PC-9 (cell line): ENCODE results near the gene TTLL5. TPM values are rescaled to one million over a fixed set of nuclear protein-coding genes. Genes with fewer than 3 reads are reported as not detected.

Experiments
- BruUV-seq: library from RNA; stranded (reverse); fragments of 400-500 nt; replicated peaks from 2 replicates; lab custom pipeline; 2021; lab: Mats Ljungman, UMichigan
- CTCF ChIA-PET: fragments of 300-600 bp; sonication (Branson Sonifier 250); formaldehyde crosslinking; loops from one replicate; lab custom pipeline; 2022; ENCODE audit warnings: antibody characterized with exemption; lab: Charles Lee
- POLR2A ChIA-PET: fragments of 300-600 bp; sonication (Branson Sonifier 250); formaldehyde crosslinking; loops from one replicate; lab custom pipeline; 2022; ENCODE audit warnings: antibody characterized with exemption; ENCODE audit not compliant: unreplicated experiment; lab: Charles Lee
- DNase-seq, 2 experiments: peaks; one replicate each; pipeline versions ENCODE4 v3.0.0 to v3.0.0-alpha.2; 2015 to 2022; ENCODE audit warnings: mixed read lengths in 1 of 2
- H2AFZ ChIP-seq: fragments of 200-600 bp; sonication (generic); 2 replicates; pipeline ENCODE4 v1.8.1; 2017; ENCODE audit warnings: antibody characterized with exemption
- H3F3A ChIP-seq: fragments of 200-600 bp; sonication (generic); 2 replicates; pipeline ENCODE4 v1.8.1; 2017; ENCODE audit warnings: antibody characterized with exemption, mild to moderate bottlenecking, low read depth; ENCODE audit not compliant: insufficient read depth
- H3K27ac ChIP-seq: fragments of 200-600 bp; sonication (generic); 2 replicates; pipeline ENCODE4 v1.6.1; 2016; ENCODE audit warnings: mixed run types
- H3K27me3 ChIP-seq: fragments of 200-600 bp; sonication (generic); 2 replicates; pipeline ENCODE4 v1.6.1; 2016; ENCODE audit warnings: low read depth, mixed run types; ENCODE audit not compliant: insufficient read depth
- H3K36me3 ChIP-seq: fragments of 200-600 bp; sonication (generic); 2 replicates; pipeline ENCODE4 v1.6.1; 2016; ENCODE audit warnings: low read depth, mixed run types
- H3K4me1 ChIP-seq: fragments of 200-600 bp; sonication (generic); replicated peaks from 2 replicates; pipeline ENCODE4 v1.6.1; 2016; ENCODE audit warnings: mixed run types; ENCODE audit not compliant: insufficient read depth
- H3K4me2 ChIP-seq: fragments of 200-600 bp; sonication (generic); 2 replicates; pipeline ENCODE4 v1.6.1; 2017; ENCODE audit warnings: mixed run types
- H3K4me3 ChIP-seq: fragments of 200-600 bp; sonication (generic); 2 replicates; pipeline ENCODE4 v1.6.1; 2016; ENCODE audit warnings: mixed run types
- H3K79me2 ChIP-seq: fragments of 200-600 bp; sonication (generic); 2 replicates; pipeline ENCODE4 v1.6.1; 2017; ENCODE audit warnings: low read depth, mixed run types
- H3K9me2 ChIP-seq: fragments of 200-600 bp; sonication (generic); 2 replicates; pipeline ENCODE4 v1.8.1; 2017; ENCODE audit warnings: mild to moderate bottlenecking; ENCODE audit not compliant: insufficient read depth
- H3K9me3 ChIP-seq: fragments of 200-600 bp; sonication (generic); 2 replicates; pipeline ENCODE4 v1.8.1; 2016; ENCODE audit warnings: low read depth; ENCODE audit not compliant: insufficient read depth
- H4K20me1 ChIP-seq: fragments of 200-600 bp; sonication (generic); 2 replicates; pipeline ENCODE4 v1.8.1; 2017; ENCODE audit not compliant: insufficient read depth
- CTCF ChIP-seq: fragments of 200-600 bp; sonication (generic); conservative IDR thresholded peaks from 2 replicates; pipeline ENCODE4 v1.6.1; 2017; ENCODE audit warnings: mixed run types, antibody characterized with exemption, mild to moderate bottlenecking, moderate library complexity
- EZH2 ChIP-seq: fragments of 200-600 bp; sonication (generic); IDR thresholded peaks from 2 replicates; pipeline ENCODE4 v1.8.0; 2017; ENCODE audit warnings: antibody characterized with exemption, low read depth
- intact Hi-C: fragments of 100-400 bp; cut with micrococcal nuclease; formaldehyde crosslinking; loops from one replicate; pipeline ENCODE4 v1.10.0; 2022; ENCODE audit not compliant: unreplicated experiment
- total RNA-seq: library from RNA; stranded (reverse); gene quantifications from 2 replicates; pipeline ENCODE4 v1.2.3, GENCODE V29; 2021

Gene TTLL5
- total RNA-seq, 1 experiment from 2014 or later = 75.3 TPM

GRCh38 chr14:75946785-75947184 lies 285.7 kb downstream of the TTLL5 start:
- H2AFZ ChIP-seq = no peak overlapping the region
- H3K27ac ChIP-seq = no peak overlapping the region
- H3F3A ChIP-seq = no peaks in the 10 kb centered on the region
- intact Hi-C loops = no loop called here
- H3K79me2 ChIP-seq = no peaks in the 10 kb centered on the region
- H3K27me3 ChIP-seq = no peaks in the 10 kb centered on the region
- no peak overlapping the region for H3K4me2 ChIP-seq
- no peak for DNase-seq
- no peaks in the 10 kb centered on the region for H3K9me2 ChIP-seq
- no peak overlapping the region for H3K4me3 ChIP-seq
- no peaks in the 10 kb centered on the region for H3K9me3 ChIP-seq
- H3K4me1 ChIP-seq = no peaks in the 10 kb centered on the region
- TF ChIP-seq CTCF = no peak
- BruUV-seq = no TSS peak
- CTCF ChIA-PET = interaction anchor here (0.7 kb wide), 1 partner anchor 36 kb away, joined by 7 read pairs; no protein-coding TSS in a partner anchor
- H3K36me3 ChIP-seq = no peaks in the 10 kb centered on the region
- H4K20me1 ChIP-seq = no peaks in the 10 kb centered on the region
- POLR2A ChIA-PET = no interaction called here

- no peaks in the 10 kb centered on the region for H3F3A ChIP-seq
- ChIA-PET CTCF (no interaction called here), POLR2A (no interaction called here)
- no peaks in the 10 kb centered on the region for H3K9me3 ChIP-seq
- TF ChIP-seq EZH2 (no peak), CTCF (no peak)
- H3K4me1 ChIP-seq = no peaks in the 10 kb centered on the region
- DNase-seq = no peak
- no peaks in the 10 kb centered on the region for H4K20me1 ChIP-seq
- no peaks in the 10 kb centered on the region for H3K36me3 ChIP-seq
- H3K4me3 ChIP-seq = no peak overlapping the region
- no TSS peak for BruUV-seq
- H3K27me3 ChIP-seq = no peaks in the 10 kb centered on the region
- no peaks in the 10 kb centered on the region for H3K9me2 ChIP-seq
- H3K27ac ChIP-seq = no peak overlapping the region
- intact Hi-C loops = no loop called here
- no peak overlapping the region for H3K4me2 ChIP-seq
- H3K79me2 ChIP-seq = no peaks in the 10 kb centered on the region
- H2AFZ ChIP-seq = no peak overlapping the region
These were observed 291.4 kb downstream of the TTLL5 start for GRCh38 chr14:75952489-75952888.

- DNase-seq = no peak
- Histone ChIP-seq H3K36me3 (no peaks in the 10 kb centered on the region), H3K4me2 (no peak overlapping the region), H3K9me2 (no peaks in the 10 kb centered on the region), H3K4me1 (no peaks in the 10 kb centered on the region), H4K20me1 (no peaks in the 10 kb centered on the region), H3K9me3 (no peaks in the 10 kb centered on the region), H3K27ac (no peak overlapping the region), H2AFZ (no peak overlapping the region), H3K27me3 (no peaks in the 10 kb centered on the region), H3F3A (no peaks in the 10 kb centered on the region), H3K4me3 (no peak overlapping the region), H3K79me2 (no peaks in the 10 kb centered on the region)
- no peak for TF ChIP-seq CTCF
- TF ChIP-seq EZH2 = no peak
- ChIA-PET CTCF (no interaction called here), POLR2A (no interaction called here)
- intact Hi-C loops = no loop called here
- no TSS peak for BruUV-seq
These were observed 298.0 kb downstream of the TTLL5 start for GRCh38 chr14:75959031-75959430.
